Activated naive CD8-positive, alpha-beta T cell treated with anti-CD3 and anti-CD28 coated beads, Interleukin-2, amount 50 U/mL, for 24 hours (primary cell): ENCODE results near the gene RYR2.
"Not testable (repeated sequence)": the region's sequence is repeated elsewhere in the genome, so short reads cannot be mapped to it uniquely, and the experiment has no call there.

Source experiments
- ATAC-seq: fragments of 150-1000 bp; cut with Tn5 transposase; one replicate; pipeline ENCODE4 v1.10.0; 2021
- DNase-seq: peaks from one replicate; pipeline ENCODE4 v3.0.0; 2021
- H3K27ac Mint-ChIP-seq: one replicate; pipeline ENCODE4 v1.8.0; 2021; ENCODE audit warnings: mild to moderate bottlenecking, mixed read lengths
- H3K27me3 Mint-ChIP-seq: one replicate; pipeline ENCODE4 v1.8.0; 2021; ENCODE audit warnings: mixed read lengths
- H3K36me3 Mint-ChIP-seq: one replicate; pipeline ENCODE4 v1.8.0; 2021; ENCODE audit warnings: low read depth, mixed read lengths
- H3K4me1 Mint-ChIP-seq: one replicate; pipeline ENCODE4 v1.8.0; 2021; ENCODE audit warnings: mixed read lengths
- H3K4me3 Mint-ChIP-seq: one replicate; pipeline ENCODE4 v1.8.0; 2021; ENCODE audit warnings: mild to moderate bottlenecking, moderate library complexity, mixed read lengths
- H3K9me3 Mint-ChIP-seq: one replicate; pipeline ENCODE4 v1.8.0; 2021; ENCODE audit warnings: mixed read lengths

Gene RYR2

DNA sequence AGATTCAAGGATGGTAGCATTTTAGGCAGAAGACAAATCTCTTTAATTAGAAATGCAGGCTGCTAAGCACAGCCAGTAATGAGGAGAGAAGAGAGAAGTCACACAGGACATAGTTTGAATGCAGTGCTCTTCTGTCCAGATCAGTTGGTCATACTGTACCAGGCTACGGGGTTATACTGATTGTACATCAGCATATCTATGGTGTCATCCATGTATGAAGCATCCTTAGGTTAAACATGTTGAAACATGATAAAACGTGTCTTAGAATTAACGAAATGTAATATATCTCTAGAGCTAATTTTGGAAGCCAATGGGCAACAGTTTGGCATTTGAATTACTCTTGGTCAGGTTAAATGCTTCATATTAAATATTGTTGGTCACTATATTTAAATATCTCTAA lies 199.1 kb downstream of the RYR2 start:
- no peak overlapping the region for H3K4me3 Mint-ChIP-seq
- ATAC-seq (no peak), DNase-seq (no peak)
- H3K36me3 Mint-ChIP-seq: no peaks in the 10 kb centered on the region
- H3K9me3 Mint-ChIP-seq: no peaks in the 10 kb centered on the region
- H3K27me3 Mint-ChIP-seq: peaks cover 1% of the 10 kb centered on the region
- H3K27ac Mint-ChIP-seq: no peak overlapping the region
- no peaks in the 10 kb centered on the region for H3K4me1 Mint-ChIP-seq

DNA sequence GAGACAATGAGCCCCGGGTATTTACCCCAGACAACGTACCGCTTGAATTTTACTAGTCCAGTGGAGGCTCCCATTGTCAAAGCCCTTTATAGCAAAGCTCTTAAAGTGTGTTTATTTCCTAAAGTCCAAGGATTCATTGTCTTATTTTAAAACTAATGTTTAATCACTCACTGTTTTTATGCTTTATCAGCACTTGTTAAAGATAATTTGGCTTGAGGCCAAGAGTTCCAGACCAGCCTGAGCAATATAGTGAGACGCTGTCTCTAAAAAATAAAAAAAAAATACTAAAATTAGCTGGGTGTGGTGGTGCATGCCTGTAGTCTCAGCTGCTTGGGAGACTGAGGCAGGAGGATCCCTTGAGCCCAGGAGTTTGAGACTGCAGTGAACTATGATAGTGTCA lies 202.8 kb downstream of the RYR2 start:
- no peak overlapping the region for H3K27ac Mint-ChIP-seq
- no peaks in the 10 kb centered on the region for H3K4me1 Mint-ChIP-seq
- H3K4me3 Mint-ChIP-seq: no peak overlapping the region
- ATAC-seq (no peak), DNase-seq (no peak)
- peaks cover 1% of the 10 kb centered on the region for H3K27me3 Mint-ChIP-seq
- no peaks in the 10 kb centered on the region for H3K9me3 Mint-ChIP-seq
- no peaks in the 10 kb centered on the region for H3K36me3 Mint-ChIP-seq

DNA sequence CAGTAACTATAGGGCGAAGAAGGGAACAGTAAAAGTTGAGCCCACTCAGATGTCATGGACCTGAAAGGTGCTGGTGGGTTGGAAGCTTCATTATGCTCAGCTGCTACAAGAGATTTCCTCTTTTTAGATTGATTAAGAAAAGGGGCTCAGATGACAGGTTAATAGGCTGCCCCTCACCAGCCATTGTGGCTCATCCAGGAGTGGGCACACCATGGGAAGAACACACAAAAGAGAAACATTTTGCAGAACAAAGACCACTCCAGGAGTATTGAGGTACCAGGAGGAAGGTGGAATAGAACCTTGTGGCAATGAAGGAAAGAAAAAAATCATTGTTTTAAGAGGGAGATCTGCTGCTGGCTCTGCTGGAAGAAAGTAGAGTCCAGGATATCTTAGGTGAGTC lies 205.5 kb downstream of the RYR2 start:
- Mint-ChIP-seq H3K36me3 (no peaks in the 10 kb centered on the region), H3K27me3 (no peaks in the 10 kb centered on the region), H3K4me1 (no peaks in the 10 kb centered on the region), H3K9me3 (no peaks in the 10 kb centered on the region), H3K4me3 (no peak overlapping the region), H3K27ac (no peak overlapping the region)
- DNase-seq: no peak
- no peak for ATAC-seq

DNA sequence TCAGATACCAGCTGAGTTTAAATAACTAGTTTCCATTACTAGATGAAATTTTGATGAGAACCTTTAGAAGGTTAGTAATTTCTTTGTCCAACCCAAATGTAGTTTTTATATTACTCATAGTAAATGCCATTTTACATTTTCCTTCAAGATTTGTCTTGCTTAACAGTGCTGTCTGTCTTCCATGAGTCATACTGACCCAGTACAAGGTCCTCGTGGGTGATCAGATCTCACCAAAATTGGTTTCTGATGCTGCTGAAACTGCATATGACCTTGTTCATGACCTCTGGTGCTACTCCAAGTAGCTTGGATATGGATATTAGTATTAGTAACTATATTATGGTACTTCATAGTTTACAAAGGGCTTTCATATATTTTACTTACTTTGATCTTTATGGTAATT lies 207.1 kb downstream of the RYR2 start:
- Mint-ChIP-seq H3K4me1 (no peaks in the 10 kb centered on the region), H3K27ac (no peak overlapping the region), H3K4me3 (no peak overlapping the region), H3K9me3 (no peaks in the 10 kb centered on the region), H3K27me3 (no peaks in the 10 kb centered on the region), H3K36me3 (no peaks in the 10 kb centered on the region)
- ATAC-seq: no peak
- no peak for DNase-seq

DNA sequence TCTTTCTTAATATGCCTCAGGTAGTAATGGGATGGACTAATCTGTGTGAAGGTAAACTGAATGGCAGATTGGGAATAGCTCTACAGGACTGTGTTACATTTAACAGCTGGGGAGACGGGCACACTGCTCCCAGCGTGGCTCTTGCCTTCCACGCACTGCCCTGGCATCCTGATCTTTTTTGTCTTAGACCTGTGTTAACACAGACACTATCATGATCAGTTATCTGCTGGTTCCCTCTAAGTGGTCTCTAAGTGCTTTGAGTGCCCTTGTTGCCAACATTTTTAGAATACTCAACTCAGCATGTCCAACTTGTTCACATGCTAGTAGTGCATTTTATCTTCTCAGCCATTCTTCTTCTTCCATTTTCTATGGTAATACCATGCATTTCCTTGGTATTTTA lies 208.1 kb downstream of the RYR2 start:
- no peak overlapping the region for H3K27ac Mint-ChIP-seq
- no peaks in the 10 kb centered on the region for H3K27me3 Mint-ChIP-seq
- H3K36me3 Mint-ChIP-seq: no peaks in the 10 kb centered on the region
- H3K4me1 Mint-ChIP-seq: no peaks in the 10 kb centered on the region
- ATAC-seq (no peak), DNase-seq (no peak)
- H3K4me3 Mint-ChIP-seq: no peak overlapping the region
- no peaks in the 10 kb centered on the region for H3K9me3 Mint-ChIP-seq

DNA sequence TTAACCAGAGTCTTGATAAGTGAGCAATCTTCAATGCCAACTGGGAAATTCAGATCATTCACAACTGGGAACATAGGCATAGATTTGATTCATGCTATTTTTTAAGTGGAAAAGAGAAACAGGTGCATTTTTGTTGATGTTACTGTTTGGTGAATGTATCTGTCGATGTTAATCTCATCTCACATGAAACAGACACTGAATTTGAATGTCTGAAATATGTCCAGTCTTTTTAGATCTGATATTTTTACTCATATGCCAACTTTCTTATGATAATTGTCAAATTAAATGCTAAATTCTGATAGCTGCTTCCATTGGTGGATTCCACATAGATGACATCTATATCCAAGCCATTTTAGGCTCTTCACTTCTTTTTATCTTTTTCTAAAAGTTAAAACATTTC lies 213.1 kb downstream of the RYR2 start:
- ATAC-seq: no peak
- Mint-ChIP-seq H3K27me3 (peaks cover 5% of the 10 kb centered on the region), H3K4me3 (no peak overlapping the region), H3K4me1 (no peaks in the 10 kb centered on the region), H3K9me3 (peaks cover 3% of the 10 kb centered on the region), H3K36me3 (no peaks in the 10 kb centered on the region), H3K27ac (no peak overlapping the region)
- no peak for DNase-seq

DNA sequence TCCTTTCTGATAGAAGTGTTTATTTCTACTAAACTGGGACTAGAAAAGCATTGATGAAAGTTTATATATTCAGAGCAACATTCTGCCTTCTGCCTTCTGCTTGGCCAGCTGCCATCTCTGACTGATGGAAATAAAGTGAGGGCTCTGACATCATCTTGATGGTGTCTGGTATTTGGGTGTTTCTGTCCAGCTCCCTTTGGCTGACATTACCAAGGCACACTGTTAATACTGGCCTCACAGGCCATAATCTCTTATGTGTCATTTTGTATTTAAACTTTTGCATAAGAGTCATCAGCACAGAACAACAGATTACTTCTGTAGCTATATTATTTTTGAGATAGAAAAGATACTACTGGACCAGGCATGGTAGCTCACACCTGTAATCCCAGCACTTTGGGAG lies 216.9 kb downstream of the RYR2 start:
- Mint-ChIP-seq H3K36me3 (no peaks in the 10 kb centered on the region), H3K4me1 (no peaks in the 10 kb centered on the region), H3K9me3 (peaks cover 3% of the 10 kb centered on the region), H3K27ac (no peak overlapping the region), H3K4me3 (no peak overlapping the region), H3K27me3 (peaks cover 5% of the 10 kb centered on the region)
- DNase-seq (no peak), ATAC-seq (no peak)

DNA sequence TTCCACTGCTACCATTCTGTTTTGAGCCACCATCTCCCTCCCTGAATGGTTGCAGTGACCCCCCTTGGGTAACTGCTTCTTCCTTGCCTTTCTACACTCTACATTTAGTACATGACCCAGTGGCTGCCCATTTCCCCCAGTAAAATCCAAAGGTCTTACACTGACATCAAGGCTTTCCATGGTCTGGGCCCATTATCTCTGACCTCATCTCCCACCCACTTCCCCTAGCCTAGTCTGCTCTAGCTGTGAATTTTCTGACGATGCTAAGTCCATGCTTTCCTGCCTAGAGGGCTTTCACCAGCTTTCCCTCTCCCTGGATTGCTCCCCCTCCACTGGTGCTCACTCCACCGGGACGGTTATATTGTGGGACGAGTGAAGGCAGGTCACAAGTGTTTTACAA lies 219.2 kb downstream of the RYR2 start:
- no peaks in the 10 kb centered on the region for H3K4me1 Mint-ChIP-seq

DNA sequence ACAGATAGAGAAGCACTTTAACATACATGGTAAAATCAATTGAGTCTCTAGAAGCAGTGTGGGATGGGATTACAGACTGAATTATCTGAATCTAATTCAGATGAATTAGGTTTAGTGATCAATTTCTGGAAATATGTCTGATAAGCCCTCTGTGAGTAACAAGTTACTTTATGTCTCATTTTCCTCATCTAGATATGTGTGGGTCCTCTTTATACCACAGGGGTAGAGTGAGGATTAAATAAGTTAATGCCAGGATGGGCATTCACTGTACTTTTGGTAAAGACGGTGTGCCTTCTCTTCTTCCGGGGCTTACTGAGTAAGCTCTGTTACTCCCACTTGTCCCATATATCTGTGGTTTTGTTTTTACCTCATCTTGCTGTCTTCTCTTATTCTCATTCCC lies 225.8 kb downstream of the RYR2 start:
- Mint-ChIP-seq H3K36me3 (no peaks in the 10 kb centered on the region), H3K9me3 (no peaks in the 10 kb centered on the region), H3K27me3 (peaks cover 6% of the 10 kb centered on the region), H3K27ac (no peak overlapping the region), H3K4me3 (no peak overlapping the region), H3K4me1 (no peaks in the 10 kb centered on the region)
- no peak for ATAC-seq
- no peak for DNase-seq

More for the DNA sequence above, 219.2 kb downstream of the RYR2 start:
- Mint-ChIP-seq H3K36me3 (no peaks in the 10 kb centered on the region), H3K4me3 (no peak overlapping the region), H3K27me3 (peaks cover 5% of the 10 kb centered on the region), H3K27ac (no peak overlapping the region), H3K9me3 (peaks cover 3% of the 10 kb centered on the region)
- ATAC-seq (no peak), DNase-seq (no peak)

DNA sequence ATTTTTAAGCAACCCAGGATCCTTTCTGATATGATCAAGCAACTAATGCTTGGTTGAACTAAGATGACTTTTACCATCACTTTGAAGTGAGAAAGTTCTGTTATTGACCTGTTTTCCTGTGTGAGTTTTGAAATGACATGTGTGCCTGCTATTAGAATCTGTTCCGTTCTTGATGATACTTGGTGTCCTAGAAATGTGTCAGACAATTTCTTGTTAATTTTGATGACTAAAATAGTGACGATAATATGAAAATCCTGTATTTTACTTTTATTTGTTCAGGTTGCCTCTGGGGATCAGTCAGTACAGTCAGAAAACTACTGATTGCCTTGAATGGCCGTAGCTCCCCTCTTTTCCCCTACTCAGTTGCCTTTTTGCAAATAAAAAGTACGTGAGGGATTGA lies 228.0 kb downstream of the RYR2 start:
- Mint-ChIP-seq H3K27ac (no peak overlapping the region), H3K4me3 (no peak overlapping the region), H3K9me3 (no peaks in the 10 kb centered on the region), H3K27me3 (peaks cover 6% of the 10 kb centered on the region), H3K4me1 (no peaks in the 10 kb centered on the region), H3K36me3 (no peaks in the 10 kb centered on the region)
- ATAC-seq: peak; percentile 28
- DNase-seq: no peak

DNA sequence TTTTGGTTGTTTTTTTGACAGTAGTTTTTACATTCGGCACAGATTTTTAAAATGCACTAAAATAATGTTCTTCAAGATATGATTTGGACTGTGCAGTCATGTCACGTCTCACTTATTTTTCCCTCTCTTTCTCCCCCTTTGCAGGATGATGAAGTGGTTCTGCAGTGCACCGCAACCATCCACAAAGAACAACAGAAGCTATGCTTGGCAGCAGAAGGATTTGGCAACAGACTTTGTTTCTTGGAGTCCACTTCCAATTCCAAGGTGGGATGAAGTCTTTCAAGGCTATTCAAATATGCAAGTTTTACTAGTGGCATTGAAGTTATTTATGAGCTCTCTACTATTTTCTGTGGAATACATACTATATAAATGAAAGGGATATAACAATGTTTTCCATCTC lies 228.4 kb downstream of the RYR2 start:
- Mint-ChIP-seq H3K9me3 (no peaks in the 10 kb centered on the region), H3K27ac (no peak overlapping the region), H3K36me3 (no peaks in the 10 kb centered on the region), H3K4me3 (no peak overlapping the region), H3K27me3 (peaks cover 6% of the 10 kb centered on the region), H3K4me1 (no peaks in the 10 kb centered on the region)
- ATAC-seq (no peak), DNase-seq (no peak)

DNA sequence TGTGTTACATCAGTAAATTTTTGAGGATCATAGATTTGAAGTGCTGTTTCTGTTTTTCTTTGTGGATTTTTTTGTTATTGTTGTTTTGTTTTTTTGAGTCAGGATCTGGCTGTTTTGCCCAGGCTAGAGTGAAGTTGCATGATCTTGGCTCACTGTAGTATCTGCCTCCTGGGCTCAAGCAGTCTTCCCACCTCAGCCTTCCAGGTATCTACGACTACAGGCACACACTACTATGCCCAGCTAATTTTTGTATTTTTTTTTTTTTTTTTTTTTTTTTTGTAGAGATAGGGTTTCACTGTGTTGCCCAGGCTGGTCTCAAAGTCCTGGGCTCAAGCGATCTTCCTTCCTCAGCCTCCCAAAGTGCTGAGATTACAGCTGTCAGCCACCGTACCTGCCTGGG lies 236.0 kb downstream of the RYR2 start:
- not testable (repeated sequence) for H3K4me1 Mint-ChIP-seq, H3K27me3 Mint-ChIP-seq, H3K4me3 Mint-ChIP-seq, DNase-seq, H3K27ac Mint-ChIP-seq, ATAC-seq, H3K9me3 Mint-ChIP-seq, H3K36me3 Mint-ChIP-seq

DNA sequence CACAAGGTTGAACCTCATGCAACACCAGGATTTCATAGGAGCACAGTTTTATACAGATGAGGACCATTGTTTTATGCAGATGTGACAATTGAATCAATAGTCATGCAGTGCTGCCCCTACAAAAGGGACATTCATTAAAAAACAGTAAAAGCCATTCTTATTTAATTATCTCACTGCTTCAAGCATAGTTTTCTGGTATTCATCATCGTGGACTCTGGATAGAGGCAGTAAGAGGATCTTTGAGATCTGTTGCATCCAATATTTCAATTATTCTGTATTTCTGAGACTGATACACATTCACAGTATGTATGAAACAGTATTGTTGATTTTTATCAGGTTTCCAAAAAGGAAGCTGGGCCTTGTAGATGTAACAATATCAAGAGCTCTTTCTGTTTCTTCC lies 237.6 kb downstream of the RYR2 start:
- Mint-ChIP-seq H3K9me3 (no peaks in the 10 kb centered on the region), H3K27me3 (no peaks in the 10 kb centered on the region), H3K4me1 (no peaks in the 10 kb centered on the region), H3K27ac (no peak overlapping the region), H3K36me3 (no peaks in the 10 kb centered on the region), H3K4me3 (no peak overlapping the region)
- DNase-seq (no peak), ATAC-seq (no peak)

DNA sequence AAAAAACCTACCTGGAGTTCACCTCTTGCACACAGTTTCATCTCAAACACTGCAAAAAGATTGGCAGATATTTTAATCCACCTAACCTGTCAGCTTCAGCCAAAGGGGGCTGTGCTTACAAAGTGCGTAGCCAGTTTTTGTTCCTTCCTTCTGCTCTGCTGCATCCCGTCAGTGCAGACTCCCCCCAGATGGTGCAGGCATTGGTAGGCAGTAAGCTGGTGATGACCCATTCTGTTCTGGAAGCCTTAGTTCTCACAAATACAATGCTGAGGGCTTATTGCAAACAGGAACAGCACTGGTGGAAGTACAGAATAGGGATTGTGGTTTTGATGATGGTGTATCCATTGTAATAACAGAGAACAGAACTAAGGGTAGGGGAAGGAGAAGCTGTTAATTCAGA lies 239.5 kb downstream of the RYR2 start:
- H3K27ac Mint-ChIP-seq: no peak overlapping the region
- no peak for DNase-seq
- H3K4me3 Mint-ChIP-seq: no peak overlapping the region
- H3K27me3 Mint-ChIP-seq: no peaks in the 10 kb centered on the region
- no peaks in the 10 kb centered on the region for H3K36me3 Mint-ChIP-seq
- no peaks in the 10 kb centered on the region for H3K9me3 Mint-ChIP-seq
- H3K4me1 Mint-ChIP-seq: no peaks in the 10 kb centered on the region
- no peak for ATAC-seq

DNA sequence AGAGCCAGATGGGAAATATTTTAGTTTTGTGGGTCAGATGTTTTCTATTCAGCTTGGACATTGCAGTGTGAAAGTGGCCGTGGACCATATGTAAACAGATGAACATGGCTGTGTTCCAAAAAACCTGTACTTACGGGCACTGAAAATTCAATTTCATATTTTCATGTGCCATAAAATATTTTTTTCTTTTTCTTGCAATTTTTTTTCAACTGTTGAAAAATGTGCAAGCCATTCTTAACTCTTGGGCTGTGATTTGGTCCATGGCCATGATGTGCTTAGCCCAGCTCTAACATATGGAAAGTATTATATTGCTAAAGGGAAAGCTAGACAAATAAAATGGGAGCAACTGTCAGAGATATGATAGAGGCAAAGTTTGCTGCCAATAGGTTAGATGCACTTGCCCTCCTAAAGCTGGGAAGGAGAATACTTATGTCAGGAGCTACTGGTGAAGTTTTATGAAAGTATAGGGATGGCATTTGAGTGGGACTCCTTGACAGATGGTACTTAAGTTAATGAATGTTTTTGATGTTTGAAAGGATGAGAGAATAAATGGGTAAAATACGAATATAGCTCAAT lies 240.3 kb downstream of the RYR2 start:
- Mint-ChIP-seq H3K27ac (no peak overlapping the region), H3K9me3 (no peaks in the 10 kb centered on the region), H3K27me3 (no peaks in the 10 kb centered on the region), H3K4me1 (no peaks in the 10 kb centered on the region), H3K4me3 (no peak overlapping the region), H3K36me3 (no peaks in the 10 kb centered on the region)
- ATAC-seq (no peak), DNase-seq (no peak)

DNA sequence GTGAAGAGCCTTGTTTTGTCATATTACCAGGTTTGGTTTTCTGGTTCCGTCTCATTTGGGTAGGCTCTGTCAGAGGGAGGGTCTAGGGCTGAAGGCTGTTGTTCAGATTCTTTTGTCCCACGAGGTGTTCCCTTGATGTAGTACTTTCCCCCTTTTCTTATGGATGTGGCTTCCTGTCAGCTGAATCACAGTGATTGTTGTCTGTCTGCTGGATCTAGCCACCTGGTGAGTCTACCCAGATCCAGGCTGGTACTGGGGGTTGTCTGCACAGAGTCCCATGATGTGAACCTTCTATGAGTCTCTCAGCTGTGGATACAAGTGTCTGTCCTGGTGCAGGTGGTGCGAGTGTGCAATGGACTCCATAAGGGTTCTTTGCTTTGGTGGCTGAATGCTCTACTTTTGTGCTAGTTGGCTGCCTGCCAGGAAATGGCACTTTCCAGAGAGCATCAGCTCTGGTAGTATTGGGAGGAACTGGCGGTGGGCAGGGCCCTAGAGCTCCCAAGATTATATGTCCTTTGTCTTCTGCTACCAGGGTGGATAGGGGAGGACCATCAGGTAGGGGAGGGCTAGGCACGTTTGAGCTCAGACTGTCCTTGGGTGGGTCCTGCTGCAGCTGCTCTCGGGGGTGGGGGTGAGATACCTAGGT lies 246.0 kb downstream of the RYR2 start:
- no peaks in the 10 kb centered on the region for H3K4me1 Mint-ChIP-seq
- DNase-seq (no peak), ATAC-seq (no peak)
- peaks cover 4% of the 10 kb centered on the region for H3K27me3 Mint-ChIP-seq
- peaks cover 4% of the 10 kb centered on the region for H3K9me3 Mint-ChIP-seq
- no peak overlapping the region for H3K4me3 Mint-ChIP-seq
- no peak overlapping the region for H3K27ac Mint-ChIP-seq
- H3K36me3 Mint-ChIP-seq: no peaks in the 10 kb centered on the region
